HG02623 (cell line): Measurements from ENCODE around the gene AKR1B15.
"Not testable (repeated sequence)": the region's sequence is repeated elsewhere in the genome, so short reads cannot be mapped to it uniquely, and the experiment has no call there.

Source experiments
- ATAC-seq: cut with Tn5 transposase; IDR thresholded peaks from one replicate; pipeline ENCODE4 v1.9.1; 2021; ENCODE audit warnings: moderate library complexity; ENCODE audit not compliant: unreplicated experiment

The AKR1B15 gene

DNA sequence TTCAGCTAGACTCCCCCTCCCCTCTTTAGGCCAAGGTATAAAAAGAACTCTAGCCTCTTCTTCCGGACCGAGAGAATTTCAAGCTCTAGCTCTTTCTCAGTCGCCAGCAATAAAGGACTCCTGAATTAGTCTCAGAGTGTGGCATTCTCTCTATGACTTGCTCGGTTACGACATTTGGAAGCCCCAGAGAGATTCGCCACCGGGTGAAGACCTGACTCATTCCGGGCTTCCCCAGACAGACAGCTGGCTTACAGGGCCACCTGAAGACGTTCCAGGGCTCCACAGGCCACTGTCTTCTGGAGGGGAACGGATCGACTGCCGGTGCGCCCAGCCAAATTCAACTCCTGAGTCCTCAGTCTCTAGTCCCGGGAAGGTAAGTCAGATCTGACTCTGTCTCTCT is at the start of gene AKR1B15:
TSS of gene AKR1B15 (plus strand) at position 234 of the 400 bp plus-strand sequence. CDS start 15,510 bp downstream, outside the sequence.
- ATAC-seq, result peak; percentile 93

DNA sequence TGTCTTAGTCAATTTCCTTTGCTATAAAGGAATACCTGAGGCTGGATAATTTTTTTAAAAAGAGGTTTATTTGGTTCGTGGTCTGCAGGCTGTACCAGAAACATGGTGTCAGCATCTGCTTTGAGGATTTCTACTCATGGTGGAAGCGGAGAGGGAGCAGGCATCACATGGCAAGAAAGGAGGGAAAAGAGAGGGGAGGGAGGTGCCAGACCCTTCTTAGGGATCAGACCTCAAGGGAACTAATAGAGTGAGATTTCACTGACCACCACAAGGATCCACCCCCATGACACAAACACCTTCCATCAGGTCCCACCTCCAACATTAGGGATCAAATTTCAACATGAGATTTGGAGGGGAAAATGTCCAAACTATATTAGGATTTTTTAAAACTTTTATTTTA is 48.5 kb upstream of the AKR1B15 start:
- no peak for ATAC-seq

DNA sequence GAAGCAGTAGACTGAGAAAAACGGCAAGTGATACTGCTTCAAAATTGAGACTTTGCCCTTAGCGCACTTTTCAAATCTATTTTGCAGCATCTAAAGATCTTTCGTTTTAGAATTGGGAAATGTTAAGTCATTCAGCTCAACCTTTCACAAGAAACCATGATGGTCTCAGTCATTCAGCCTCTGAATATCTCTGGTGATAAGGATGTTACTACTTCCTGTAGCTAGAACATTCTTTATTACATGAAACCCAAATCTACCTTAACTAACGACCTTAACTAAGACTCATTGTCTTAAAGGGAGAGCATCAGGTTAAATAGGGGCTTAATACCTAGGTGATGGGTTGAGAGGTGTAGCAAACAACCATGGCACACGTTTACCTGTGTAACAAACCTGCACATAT is 47.9 kb upstream of the AKR1B15 start:
- ATAC-seq, result no peak

DNA sequence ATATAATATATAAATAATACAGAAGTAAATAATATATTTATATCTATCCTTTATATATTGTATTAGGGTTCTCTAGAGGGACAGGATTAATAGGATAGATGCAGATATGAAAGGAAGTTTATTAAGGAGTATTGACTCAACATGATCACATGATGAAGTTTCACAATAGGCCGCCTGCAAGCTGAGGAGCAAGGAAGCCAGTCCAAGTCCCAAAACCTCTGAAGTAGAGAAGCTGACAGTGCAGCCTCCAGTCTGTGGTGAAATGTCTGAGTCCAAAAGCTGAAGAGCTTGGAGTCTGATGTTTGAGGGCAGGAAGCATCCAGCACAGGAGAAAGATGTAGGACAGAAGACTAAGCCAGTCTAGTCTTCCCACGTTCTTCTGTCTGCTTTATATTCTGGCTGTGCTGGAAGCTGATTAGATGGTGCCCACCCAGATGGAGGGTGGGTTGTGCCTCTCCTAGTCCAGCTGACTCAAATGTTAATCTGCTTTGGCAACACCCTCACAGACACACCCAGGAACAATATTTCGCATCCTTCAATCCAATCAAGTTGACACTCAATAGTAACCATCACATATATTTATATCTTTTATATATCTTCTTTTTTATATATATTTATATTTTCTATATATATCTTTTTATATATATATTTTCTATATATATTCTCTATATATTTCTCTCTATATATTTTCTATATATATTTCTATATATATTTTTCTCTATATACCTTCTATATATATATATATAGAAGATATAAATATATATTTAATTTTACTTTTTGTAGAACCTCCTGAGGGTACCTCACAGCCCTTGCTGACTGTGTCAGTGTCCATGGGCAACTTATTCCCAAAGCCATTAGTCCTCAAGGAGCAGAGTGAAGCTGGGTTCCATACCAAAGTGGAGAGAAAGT is 46.2 kb upstream of the AKR1B15 start:
- ATAC-seq, result no peak

DNA sequence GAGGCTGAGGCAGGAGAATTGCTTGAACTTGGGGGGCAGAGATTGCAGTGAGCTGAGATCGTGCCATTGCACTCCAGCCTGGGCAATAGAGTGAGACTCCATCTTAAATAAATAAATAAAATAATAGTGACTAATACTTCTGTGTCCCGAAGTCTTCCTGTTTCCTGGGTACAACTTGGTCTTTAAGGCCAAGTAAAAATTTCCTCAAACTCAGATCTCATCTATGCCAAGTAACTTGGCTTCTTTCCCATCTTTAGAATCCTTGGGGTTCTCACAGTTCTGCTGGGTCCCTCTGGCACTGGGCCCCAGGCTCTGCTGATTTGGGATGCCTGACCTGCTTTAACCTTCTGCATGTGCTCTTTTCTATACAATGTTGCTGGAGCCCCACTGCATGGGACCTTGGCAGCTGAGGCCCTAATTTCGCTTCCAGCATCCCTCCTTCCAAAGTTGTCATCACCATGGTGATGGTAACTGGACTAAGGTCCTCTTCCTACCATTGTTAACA is 44.2 kb upstream of the AKR1B15 start:
- ATAC-seq, result no peak

DNA sequence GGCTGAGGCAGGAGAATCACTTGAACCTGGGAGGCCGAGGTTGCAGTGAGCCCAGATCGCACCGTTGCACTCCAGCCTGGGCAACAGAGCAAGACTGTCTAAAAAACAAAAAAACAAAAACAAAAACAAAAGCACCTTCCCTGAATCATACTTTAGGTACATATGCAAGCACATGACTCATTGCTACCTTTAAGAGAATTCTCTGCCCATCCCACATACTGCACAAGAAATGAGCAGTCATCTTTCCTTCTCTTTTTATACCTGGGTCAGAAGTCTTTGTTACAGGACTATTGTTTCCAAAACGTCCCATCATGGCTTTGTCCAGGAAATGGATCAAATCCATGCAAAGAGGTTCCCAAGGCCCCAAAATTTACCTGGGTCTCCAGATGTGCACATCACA is 43.1 kb upstream of the AKR1B15 start:
- no peak for ATAC-seq

DNA sequence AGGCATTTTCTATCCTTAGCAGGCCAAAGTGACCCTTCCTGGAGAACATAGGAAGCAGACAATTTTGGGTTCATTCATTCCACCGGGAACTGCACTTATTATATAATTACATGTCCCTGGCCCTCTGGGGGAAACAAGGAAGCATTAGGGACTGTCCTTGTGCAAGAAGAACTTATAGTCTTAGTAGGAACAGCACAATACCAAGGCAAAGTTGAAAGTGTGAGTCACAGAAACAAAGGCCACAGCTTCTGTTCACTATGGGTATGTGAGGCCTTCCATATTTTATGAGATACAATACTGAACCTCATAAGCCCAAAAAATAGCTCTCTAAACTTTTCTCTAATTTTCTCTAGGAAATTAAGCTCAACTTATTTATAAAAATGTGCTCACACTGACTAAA is 39.9 kb upstream of the AKR1B15 start:
- no peak for ATAC-seq

DNA sequence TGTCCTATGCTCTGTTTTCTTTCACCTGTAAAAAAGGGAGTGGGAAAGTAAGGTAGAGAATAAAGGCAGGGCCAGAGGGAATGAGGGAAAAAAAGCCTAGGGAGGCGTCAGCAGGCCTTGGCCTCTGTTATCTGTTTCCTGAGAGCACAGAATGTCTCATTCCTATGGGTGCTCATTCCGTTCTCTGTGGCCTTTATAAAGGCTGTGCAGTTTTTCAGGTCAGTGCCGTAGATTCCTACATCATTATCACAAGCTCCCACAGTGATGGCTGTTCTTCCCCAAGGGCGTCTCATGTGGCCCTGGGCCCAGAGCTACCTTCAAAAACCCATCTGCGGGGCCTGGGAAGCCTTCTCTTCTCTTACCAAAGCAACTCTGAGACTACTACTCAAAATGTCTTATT is 38.3 kb upstream of the AKR1B15 start:
- ATAC-seq, result no peak

DNA sequence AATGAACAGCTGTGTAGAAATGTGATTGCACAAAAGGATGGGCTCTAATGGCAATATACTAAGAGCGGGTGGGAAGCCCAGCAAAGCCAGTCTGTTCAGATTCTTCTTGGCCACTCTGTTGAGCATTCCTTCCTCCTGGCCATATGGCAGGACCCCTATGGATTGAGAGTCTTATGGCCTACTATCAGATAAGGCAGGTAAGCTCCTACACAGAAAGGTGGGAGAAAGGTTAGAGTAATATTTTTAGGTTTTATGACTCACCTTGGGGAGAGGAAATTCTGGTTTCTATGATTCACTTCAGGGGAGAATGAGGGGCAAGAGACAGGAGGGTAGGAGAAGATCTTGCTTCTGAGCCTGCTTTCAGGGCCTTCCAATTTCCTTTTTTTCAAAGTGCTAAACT is 36.6 kb upstream of the AKR1B15 start:
- no peak for ATAC-seq

DNA sequence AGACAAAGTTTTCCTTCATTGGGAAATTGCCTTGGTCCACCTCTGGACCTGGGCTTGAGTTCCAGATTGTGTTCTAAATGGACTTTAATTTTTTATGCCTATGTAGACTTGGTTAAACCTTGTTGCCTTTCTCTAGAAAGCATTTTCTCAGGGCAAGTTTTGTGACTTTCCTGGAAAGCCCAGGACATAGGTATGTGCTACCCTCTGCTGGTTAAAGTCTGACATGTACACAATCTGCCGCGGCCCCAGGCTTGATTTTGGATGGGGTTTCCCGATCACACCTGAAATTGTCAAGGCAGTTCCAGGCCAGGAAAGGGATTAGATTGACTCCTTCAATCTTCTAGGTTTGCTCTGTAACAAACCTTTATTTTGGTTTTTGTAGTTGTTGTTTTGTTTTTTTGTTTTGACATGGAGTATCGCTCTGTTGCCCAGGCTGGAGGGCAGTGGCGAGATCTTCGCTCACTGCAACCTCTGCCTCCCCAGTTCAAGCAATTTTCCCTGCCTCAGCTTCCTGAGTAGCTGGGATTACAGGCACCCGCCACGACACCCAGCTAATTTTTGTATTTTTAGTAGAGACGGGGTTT is 35.6 kb upstream of the AKR1B15 start:
- no peak for ATAC-seq

DNA sequence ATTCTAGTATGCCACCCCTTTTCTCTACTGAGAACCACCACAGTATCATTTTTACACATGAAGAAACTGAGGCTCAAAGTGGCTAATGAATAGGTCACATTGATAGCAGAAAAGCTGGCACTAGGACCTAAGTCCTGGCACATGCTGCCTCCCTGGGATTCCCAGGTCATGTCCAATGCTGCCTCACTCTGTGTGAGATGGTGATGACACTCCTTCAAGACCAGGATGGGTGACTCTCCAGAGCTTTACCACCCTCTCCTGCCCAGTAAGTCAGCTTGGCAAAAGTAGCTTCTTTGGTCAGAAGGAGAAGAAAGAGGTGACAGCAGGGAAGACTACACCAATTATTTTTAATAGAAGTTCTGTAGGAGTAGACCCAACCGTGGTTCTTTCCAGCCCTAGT is 34.8 kb upstream of the AKR1B15 start:
- ATAC-seq, result no peak

DNA sequence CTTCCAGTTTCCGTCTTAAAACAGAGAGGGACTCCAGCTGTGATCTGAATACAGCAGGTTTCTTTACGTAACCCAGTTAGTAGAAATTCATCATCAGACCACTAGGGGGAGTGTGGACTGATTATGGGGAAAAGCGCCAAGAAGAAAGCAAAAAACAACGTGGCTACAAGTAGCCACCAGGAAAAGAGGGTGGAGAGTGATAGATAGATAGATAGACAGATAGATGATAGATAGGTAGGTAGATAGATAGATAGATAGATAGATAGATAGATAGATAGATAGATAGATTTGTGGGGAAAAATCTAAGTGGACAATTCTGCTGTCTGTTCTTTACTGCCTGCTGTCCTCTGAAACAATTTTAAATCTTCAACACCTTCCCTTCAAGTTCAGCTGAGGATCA is 34.2 kb upstream of the AKR1B15 start:
- peak; percentile 58 for ATAC-seq

DNA sequence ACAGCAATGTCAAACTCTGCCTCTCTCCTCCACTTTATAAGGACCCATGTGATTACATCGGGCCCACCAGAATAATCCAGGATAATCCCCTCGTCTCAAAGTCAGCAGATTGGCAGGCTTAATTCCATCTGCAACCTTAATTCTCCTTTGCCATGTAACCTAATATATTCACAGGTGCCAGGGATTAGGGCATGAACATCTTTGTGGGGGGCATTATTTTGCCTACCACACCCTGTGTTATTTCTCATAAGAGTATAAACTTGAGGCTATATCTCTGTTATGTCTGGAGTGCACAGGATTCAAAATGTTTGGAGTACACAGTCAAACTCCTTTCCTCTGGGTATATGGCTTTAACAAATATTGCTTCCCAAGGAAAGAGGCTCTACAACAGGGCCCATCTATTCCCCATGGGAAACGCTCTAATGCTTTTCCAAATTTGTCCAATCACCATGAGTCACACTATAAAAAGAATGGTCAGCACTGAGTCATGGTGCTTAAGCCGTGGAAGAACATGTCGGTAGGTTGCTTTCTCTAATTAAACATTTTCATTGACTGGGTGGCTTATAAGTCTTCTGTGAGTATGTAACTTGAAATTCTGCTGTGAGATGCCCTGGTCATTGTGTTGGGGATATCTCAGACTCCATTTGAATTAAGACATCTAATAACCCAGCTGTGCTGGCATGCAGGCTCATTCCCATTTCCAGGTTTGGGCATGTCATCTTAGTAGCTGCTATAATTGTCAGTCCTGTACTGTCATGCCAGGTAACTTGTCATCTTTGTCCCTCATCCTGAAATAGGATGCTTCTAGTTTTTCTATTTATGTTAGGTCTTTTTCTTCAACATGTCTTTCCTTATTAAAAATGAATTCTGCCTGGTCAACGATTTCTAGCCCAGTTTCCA is 33.1 kb upstream of the AKR1B15 start:
- ATAC-seq, result no peak

DNA sequence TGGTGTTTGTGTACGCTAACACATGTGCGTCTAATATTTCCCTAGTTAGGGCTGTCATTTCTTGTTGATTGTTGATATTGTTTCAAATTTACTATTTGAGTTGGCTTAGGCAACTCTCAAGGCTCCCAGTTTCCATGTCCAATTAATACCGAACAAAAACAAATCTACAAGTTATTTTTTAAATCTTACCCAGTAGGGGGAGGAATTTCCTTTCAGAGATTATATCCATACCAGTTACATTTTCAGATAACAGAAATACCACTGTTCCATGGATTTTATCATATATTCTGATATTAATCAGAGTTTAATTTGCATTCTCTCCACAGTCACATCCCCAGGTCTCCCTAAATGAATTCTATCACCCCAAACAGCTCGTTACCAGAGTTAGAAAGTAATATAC is 28.8 kb upstream of the AKR1B15 start:
- no peak for ATAC-seq

DNA sequence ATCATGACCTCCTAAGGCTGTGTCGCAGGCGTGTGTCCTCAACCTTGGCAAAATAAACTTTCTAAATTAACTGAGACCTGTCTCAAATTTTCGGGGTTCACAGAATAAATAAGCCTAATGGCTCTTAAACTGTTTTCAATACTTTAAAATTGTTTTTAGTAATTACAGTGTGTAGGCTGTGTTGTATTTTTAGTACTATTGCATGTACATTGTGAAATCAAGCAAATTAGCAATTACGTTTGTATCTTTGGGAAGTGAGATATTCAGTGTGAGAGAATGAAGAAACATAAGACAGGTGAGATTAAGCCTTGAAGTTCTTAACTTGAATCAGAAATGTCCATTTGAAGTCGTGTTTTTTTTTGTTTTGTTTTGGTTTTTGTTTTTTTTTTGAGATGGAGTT is 26.3 kb upstream of the AKR1B15 start:
- ATAC-seq, result no peak

DNA sequence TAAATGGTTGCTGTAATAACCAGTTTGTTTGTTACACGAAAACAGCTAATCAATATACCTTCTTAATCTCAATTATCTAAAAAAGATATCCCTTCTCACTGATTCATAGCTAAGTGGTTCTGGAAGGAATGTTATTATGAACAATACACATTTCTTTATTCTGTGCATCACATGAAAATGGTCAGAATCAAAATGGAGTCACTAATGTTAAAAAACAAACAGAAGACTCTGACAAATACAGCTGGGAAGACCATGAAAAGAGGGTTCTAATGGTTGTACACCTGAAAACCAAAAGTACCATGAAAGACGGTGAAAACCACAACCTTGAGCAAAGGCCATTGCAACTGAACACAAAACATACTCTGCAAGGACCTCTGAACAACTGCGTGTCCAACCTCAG is 23.5 kb upstream of the AKR1B15 start:
- ATAC-seq, result not testable (repeated sequence)

DNA sequence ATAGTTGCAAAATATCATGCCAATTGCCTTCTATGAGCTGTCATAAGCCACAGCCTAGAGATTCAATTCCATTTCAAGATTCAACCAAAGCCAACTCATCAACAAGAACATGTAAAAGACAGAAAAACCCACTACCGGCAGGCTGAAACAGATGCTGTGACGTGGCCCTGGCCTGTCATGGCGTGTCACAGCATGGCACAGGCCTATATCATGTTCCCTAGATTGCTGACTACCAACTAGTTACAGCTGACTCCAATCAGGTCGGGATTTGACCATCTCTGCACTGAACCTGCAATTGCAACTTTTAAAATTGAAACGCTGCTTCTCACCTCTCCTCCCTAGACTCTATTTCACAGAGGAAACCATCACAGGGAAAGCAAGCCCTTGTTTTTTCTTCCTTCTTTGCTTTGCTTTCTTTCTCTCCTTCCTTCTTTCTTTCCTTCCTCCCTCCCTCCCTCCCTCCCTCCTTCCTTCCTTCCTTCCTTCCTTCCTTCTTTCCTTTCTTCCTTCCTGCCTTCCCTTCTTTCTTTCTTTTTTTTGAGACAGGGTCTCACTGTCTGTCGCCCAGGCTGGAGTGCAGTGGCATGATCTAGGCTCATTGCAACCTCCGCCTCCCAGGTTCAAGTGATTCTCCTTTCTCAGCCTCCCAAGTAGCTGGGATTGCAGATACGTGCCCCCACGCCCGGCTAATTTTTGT is 22.2 kb upstream of the AKR1B15 start:
- not testable (repeated sequence) for ATAC-seq

DNA sequence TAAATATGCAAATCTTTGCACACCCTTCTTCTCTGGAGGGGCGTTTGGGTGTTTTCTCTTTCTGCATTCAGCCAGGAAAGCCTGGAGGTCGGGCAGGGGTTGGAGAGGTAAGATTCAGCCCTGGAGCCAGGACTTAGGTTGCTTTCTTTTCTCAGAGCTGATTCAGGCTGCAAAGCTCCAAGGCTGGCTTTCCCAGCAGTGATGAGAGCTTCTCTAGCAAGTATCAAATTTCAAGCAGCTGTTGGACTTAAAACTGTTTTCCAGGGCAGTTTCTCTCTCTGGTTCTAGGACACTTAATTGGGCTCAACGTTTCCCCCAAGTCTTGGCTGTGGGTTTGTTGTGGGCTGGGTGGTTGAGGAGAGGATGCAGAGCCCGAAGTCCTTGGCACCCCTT is 20.9 kb upstream of the AKR1B15 start:
- no peak for ATAC-seq

DNA sequence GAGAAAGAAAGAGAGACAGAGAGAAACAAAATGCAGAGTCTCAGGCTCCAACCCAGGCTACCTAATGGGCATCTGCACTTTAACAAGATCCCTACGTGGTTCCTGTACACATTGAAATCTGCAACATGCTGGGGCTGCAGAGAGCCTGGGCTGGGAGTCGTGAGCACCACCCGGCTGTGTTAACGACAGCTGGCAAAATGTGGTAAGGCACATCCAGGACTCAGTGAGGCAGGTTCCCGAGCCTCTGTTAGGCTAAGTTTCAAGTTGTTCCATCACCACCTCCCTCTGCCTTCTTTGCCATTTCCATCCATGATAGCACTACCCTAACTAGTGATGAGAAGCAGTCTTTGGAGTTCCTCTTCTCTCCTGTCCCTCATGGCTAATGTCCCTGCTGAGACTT is 20.2 kb upstream of the AKR1B15 start:
- no peak for ATAC-seq

DNA sequence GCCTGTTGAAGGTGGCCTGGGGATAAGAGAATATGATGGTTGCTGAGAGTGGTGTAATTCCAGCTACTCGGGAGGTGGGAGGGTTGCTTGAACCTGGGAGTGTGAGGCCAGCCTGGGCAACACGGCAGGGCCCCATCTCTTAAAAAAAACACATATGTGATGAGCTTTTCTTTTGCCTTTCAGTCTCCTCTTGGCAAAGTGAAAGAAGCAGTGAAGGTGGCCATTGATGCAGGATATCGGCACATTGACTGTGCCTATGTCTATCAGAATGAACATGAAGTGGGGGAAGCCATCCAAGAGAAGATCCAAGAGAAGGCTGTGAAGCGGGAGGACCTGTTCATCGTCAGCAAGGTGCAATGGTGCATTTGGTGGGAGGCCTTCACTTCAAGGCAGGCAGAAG is 18.4 kb upstream of the AKR1B15 start:
- ATAC-seq, result no peak
